Fibroblast of lung (primary cell): ENCODE data around the gene TANGO2. TPM values are rescaled to one million over a fixed set of nuclear protein-coding genes. Genes with fewer than 3 reads are reported as not detected.

Experiments
- DNase-seq, 2 donors: peaks; one replicate each; pipeline versions ENCODE4 v3.0.0 to v3.0.0-alpha.2; 2010; ENCODE audit warnings: low read depth in 2 of 2
- H2AFZ ChIP-seq: 2 replicates; pipeline ENCODE4 v1.5.1; 2012; ENCODE audit warnings: low read length, control low read depth, inconsistent platforms
- H3K27ac ChIP-seq: 2 replicates; pipeline ENCODE4 v1.5.1; 2011; ENCODE audit warnings: low read length, control low read depth; ENCODE audit not compliant: insufficient read depth
- H3K27me3 ChIP-seq: 2 replicates; pipeline ENCODE4 v1.5.1; 2011; ENCODE audit warnings: mild to moderate bottlenecking, low read length; ENCODE audit not compliant: control insufficient read depth, insufficient read depth
- H3K36me3 ChIP-seq: 2 replicates; pipeline ENCODE4 v1.5.1; 2011; ENCODE audit warnings: low read length; ENCODE audit not compliant: control insufficient read depth, insufficient read depth
- H3K4me1 ChIP-seq: 2 replicates; pipeline ENCODE4 v1.5.1; 2011; ENCODE audit warnings: low read length; ENCODE audit not compliant: control insufficient read depth, insufficient read depth; ENCODE audit errors: extremely low read depth
- H3K4me2 ChIP-seq: 2 replicates; pipeline ENCODE4 v1.5.1; 2011; ENCODE audit warnings: low read length, control low read depth; ENCODE audit not compliant: insufficient read depth; ENCODE audit errors: extremely low read depth
- H3K4me3 ChIP-seq, 4 experiments: fragments of 200-600 bp in 1 of 4; sonication (generic) in 1 of 4; replicated peaks in 1 of 4; 2 replicates each; pipeline ENCODE4 v1.5.1; 2011 to 2016; ENCODE audit warnings: low read length in 4 of 4, low read depth in 3 of 4, mild to moderate bottlenecking in 3 of 4, control low read depth in 2 of 4, inconsistent platforms in 1 of 4, mixed read lengths in 1 of 4; ENCODE audit not compliant: insufficient read depth in 1 of 4; ENCODE audit errors: control extremely low read depth in 1 of 4
- H3K79me2 ChIP-seq: 2 replicates; pipeline ENCODE4 v1.5.1; 2012; ENCODE audit warnings: mild to moderate bottlenecking, low read length, inconsistent platforms; ENCODE audit not compliant: control insufficient read depth, insufficient read depth
- H3K9ac ChIP-seq: 2 replicates; pipeline ENCODE4 v1.5.1; 2011; ENCODE audit warnings: mild to moderate bottlenecking, low read length, control low read depth; ENCODE audit not compliant: insufficient read depth
- H3K9me3 ChIP-seq: 2 replicates; pipeline ENCODE4 v1.5.1; 2012; ENCODE audit warnings: low read depth, low read length; ENCODE audit not compliant: control insufficient read depth, insufficient read depth
- H4K20me1 ChIP-seq: 2 replicates; pipeline ENCODE4 v1.5.1; 2011; ENCODE audit warnings: low read length; ENCODE audit not compliant: control insufficient read depth, insufficient read depth; ENCODE audit errors: extremely low read depth
- EZH2 ChIP-seq: IDR thresholded peaks from 2 replicates; pipeline ENCODE4 v1.5.1; 2012; ENCODE audit warnings: low read length, control low read depth, mild to moderate bottlenecking; ENCODE audit errors: missing control alignments
- polyA plus RNA-seq, 2 donors: library from polyadenylated mRNA; depleted of rRNA in 1 of 2; stranded (reverse) in 1 of 2; unstranded in 1 of 2; fragments of >200 nt; gene quantifications; 2 replicates each; pipeline ENCODE4 v1.2.1, GENCODE V29; 2011 to 2012; ENCODE audit warnings: missing spikeins in 1 of 2
- total RNA-seq: library from RNA; depleted of rRNA; stranded (reverse); fragments of >200 nt; gene quantifications from 2 replicates; pipeline ENCODE4 v1.2.1, GENCODE V29; 2014
- TF ChIP-seq, protein P1 (sequence below), 2 donors: IDR thresholded peaks in 1 of 2; conservative IDR thresholded peaks in 1 of 2; 1 replicate in 1 of 2; 2 replicates in 1 of 2; pipeline ENCODE4 v1.5.1; 2011 to 2012; ENCODE audit warnings: low read length in 2 of 2, control low read depth in 1 of 2, inconsistent platforms in 1 of 2, low read depth in 1 of 2, mild to moderate bottlenecking in 1 of 2

TANGO2 gene
- total and polyA plus RNA-seq, 2 donors (not counting 1 experiment from before 2014, with no cell fraction given), result 28.3 to 52.8 TPM

GRCh38 chr22:20019661-20020532 is 1.0 kb upstream of the TANGO2 start:
- H3K4me3 ChIP-seq, result peak overlapping the region in 2 of 4 experiments; percentile 61 to 63
- DNase-seq, result no peak
- H3K79me2 ChIP-seq, result peaks cover 18% of the 10 kb centered on the region
- H3K9me3 ChIP-seq, result no peaks in the 10 kb centered on the region
- H3K27me3 ChIP-seq, result peaks cover 12% of the 10 kb centered on the region
- no peaks in the 10 kb centered on the region for H3K36me3 ChIP-seq
- no peak overlapping the region for H3K27ac ChIP-seq
- H2AFZ ChIP-seq, result no peak overlapping the region
- peaks cover 2% of the 10 kb centered on the region for H3K4me1 ChIP-seq
- no peaks in the 10 kb centered on the region for H4K20me1 ChIP-seq
- no peak overlapping the region for H3K9ac ChIP-seq
- H3K4me2 ChIP-seq, result peak overlapping the region; percentile 97
- TF ChIP-seq EZH2, result no peak
- TF ChIP-seq, protein P1, sequence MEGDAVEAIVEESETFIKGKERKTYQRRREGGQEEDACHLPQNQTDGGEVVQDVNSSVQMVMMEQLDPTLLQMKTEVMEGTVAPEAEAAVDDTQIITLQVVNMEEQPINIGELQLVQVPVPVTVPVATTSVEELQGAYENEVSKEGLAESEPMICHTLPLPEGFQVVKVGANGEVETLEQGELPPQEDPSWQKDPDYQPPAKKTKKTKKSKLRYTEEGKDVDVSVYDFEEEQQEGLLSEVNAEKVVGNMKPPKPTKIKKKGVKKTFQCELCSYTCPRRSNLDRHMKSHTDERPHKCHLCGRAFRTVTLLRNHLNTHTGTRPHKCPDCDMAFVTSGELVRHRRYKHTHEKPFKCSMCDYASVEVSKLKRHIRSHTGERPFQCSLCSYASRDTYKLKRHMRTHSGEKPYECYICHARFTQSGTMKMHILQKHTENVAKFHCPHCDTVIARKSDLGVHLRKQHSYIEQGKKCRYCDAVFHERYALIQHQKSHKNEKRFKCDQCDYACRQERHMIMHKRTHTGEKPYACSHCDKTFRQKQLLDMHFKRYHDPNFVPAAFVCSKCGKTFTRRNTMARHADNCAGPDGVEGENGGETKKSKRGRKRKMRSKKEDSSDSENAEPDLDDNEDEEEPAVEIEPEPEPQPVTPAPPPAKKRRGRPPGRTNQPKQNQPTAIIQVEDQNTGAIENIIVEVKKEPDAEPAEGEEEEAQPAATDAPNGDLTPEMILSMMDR (conservative IDR thresholded peaks at IDR 0.05 in 1 of 2, IDR thresholded peaks at IDR 0.05 in 1 of 2; ENCODE audit: low read depth in 1 of 2, low read length in 2 of 2), result no peak

- Histone ChIP-seq H3K9me3 (no peaks in the 10 kb centered on the region), H2AFZ (peak overlapping the region; percentile 35), H3K4me3 (peak overlapping the region; percentile 81 to 96 (median 94)), H3K36me3 (no peaks in the 10 kb centered on the region), H3K4me1 (peaks cover 2% of the 10 kb centered on the region), H3K4me2 (peak overlapping the region; percentile 99), H3K27ac (peak overlapping the region; percentile 89), H4K20me1 (no peaks in the 10 kb centered on the region), H3K9ac (peak overlapping the region; percentile 89), H3K27me3 (peaks cover 5% of the 10 kb centered on the region), H3K79me2 (peaks cover 20% of the 10 kb centered on the region)
- TF ChIP-seq, protein P1 (conservative IDR thresholded peaks at IDR 0.05 in 1 of 2, IDR thresholded peaks at IDR 0.05 in 1 of 2; ENCODE audit: low read depth in 1 of 2, low read length in 2 of 2), result no peak
- TF ChIP-seq EZH2, result no peak
- peak; percentile 27 to 58 for DNase-seq
These were observed 579 bp downstream of the TANGO2 start for GRCh38 chr22:20021196-20022181.
